Suprapubic skin (tissue), 4 donors: Measurements from ENCODE around the gene PLXDC2. TPM values are rescaled to one million over a fixed set of nuclear protein-coding genes. Genes with fewer than 3 reads are reported as not detected.

ENCODE experiments used
- DNase-seq, 2 donors: peaks; one replicate each; pipeline ENCODE4 v3.0.0-alpha.2; 2019; ENCODE audit warnings: low spot score in 2 of 2
- H3K27ac ChIP-seq: fragments of 200-600 bp; sonication (generic); one replicate; pipeline ENCODE4 v1.5.1; 2019
- H3K27me3 ChIP-seq: fragments of 200-600 bp; sonication (generic); one replicate; pipeline ENCODE4 v1.5.1; 2019
- H3K36me3 ChIP-seq: fragments of 200-600 bp; sonication (generic); one replicate; pipeline ENCODE4 v1.5.1; 2019
- H3K4me1 ChIP-seq: fragments of 200-600 bp; sonication (generic); one replicate; pipeline ENCODE4 v1.5.1; 2019
- H3K4me3 ChIP-seq: fragments of 200-600 bp; sonication (generic); one replicate; pipeline ENCODE4 v1.5.1; 2019; ENCODE audit warnings: mild to moderate bottlenecking
- H3K9me3 ChIP-seq: fragments of 200-600 bp; sonication (generic); one replicate; pipeline ENCODE4 v1.5.1; 2019
- EP300 ChIP-seq: sonication (generic); formaldehyde crosslinking; IDR thresholded peaks from one replicate; pipeline ENCODE4 v1.6.1; 2017; ENCODE audit warnings: antibody characterized with exemption
- POLR2A ChIP-seq, 2 donors: fragments of 450-650 bp; IDR thresholded peaks; one replicate each; pipeline ENCODE4 v1.6.1; 2017; ENCODE audit warnings: antibody characterized with exemption in 2 of 2, mild to moderate bottlenecking in 2 of 2, moderate library complexity in 2 of 2
- POLR2AphosphoS5 ChIP-seq, 3 donors: sonication (generic); formaldehyde crosslinking; IDR thresholded peaks; one replicate each; pipeline ENCODE4 v1.6.1; 2017; ENCODE audit warnings: antibody characterized with exemption in 3 of 3
- WGBS: methylation state at CpG from one replicate; pipeline ENCODE4 v1.1.5; 2018; 5-methylcytosine and 5-hydroxymethylcytosine counted together
- total RNA-seq, 4 donors: library from RNA; depleted of rRNA; stranded (reverse); fragments of >200 nt; gene quantifications; one replicate each; pipeline ENCODE4 v1.1.0, GENCODE V29; 2016
- TF ChIP-seq, protein P1 (sequence below), 2 donors: fragments of 200-600 bp in 1 of 2; fragments of 450-650 bp in 1 of 2; sonication (generic) in 1 of 2; IDR thresholded peaks; one replicate each; pipeline ENCODE4 v1.5.1; 2016 to 2019; ENCODE audit warnings: antibody characterized with exemption in 2 of 2, mild to moderate bottlenecking in 1 of 2, moderate library complexity in 1 of 2

The PLXDC2 gene
- total RNA-seq, 4 donors from 2014 or later: 93.0 to 97.0 (median 95.0) TPM

DNA sequence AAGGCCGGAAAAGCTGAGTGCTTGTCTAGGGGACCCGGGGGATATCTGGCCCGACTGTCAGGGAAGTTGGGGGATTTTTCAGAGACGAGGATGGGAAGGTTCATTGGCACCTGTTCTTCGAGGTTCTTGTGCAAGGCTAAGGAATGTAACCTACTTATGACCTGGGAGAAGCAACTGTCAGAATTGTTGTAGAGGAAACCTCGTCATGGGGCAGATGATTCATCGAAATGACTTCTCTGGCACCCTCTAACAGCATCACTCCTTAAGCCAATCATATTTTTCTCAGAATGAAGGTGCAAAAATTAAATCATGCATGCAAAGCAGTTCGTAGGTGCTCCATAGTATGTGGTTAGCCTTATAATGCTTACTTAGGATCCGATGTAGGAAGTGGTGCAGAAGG is 58.6 kb downstream of the PLXDC2 start:
- Histone ChIP-seq H3K4me3 (no peak overlapping the region), H3K4me1 (peaks cover 26% of the 10 kb centered on the region), H3K27ac (no peak overlapping the region), H3K9me3 (no peaks in the 10 kb centered on the region), H3K27me3 (no peaks in the 10 kb centered on the region), H3K36me3 (no peaks in the 10 kb centered on the region)
- no peak for DNase-seq
- 66% methylated on average over 9 of the region's 9 CpGs for WGBS
- no peak for TF ChIP-seq EP300
- no peak for TF ChIP-seq POLR2A (IDR thresholded peaks at IDR 0.05)
- TF ChIP-seq, protein P1, sequence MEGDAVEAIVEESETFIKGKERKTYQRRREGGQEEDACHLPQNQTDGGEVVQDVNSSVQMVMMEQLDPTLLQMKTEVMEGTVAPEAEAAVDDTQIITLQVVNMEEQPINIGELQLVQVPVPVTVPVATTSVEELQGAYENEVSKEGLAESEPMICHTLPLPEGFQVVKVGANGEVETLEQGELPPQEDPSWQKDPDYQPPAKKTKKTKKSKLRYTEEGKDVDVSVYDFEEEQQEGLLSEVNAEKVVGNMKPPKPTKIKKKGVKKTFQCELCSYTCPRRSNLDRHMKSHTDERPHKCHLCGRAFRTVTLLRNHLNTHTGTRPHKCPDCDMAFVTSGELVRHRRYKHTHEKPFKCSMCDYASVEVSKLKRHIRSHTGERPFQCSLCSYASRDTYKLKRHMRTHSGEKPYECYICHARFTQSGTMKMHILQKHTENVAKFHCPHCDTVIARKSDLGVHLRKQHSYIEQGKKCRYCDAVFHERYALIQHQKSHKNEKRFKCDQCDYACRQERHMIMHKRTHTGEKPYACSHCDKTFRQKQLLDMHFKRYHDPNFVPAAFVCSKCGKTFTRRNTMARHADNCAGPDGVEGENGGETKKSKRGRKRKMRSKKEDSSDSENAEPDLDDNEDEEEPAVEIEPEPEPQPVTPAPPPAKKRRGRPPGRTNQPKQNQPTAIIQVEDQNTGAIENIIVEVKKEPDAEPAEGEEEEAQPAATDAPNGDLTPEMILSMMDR (IDR thresholded peaks at IDR 0.05): no peak
- TF ChIP-seq POLR2AphosphoS5 (IDR thresholded peaks at IDR 0.05): no peak

DNA sequence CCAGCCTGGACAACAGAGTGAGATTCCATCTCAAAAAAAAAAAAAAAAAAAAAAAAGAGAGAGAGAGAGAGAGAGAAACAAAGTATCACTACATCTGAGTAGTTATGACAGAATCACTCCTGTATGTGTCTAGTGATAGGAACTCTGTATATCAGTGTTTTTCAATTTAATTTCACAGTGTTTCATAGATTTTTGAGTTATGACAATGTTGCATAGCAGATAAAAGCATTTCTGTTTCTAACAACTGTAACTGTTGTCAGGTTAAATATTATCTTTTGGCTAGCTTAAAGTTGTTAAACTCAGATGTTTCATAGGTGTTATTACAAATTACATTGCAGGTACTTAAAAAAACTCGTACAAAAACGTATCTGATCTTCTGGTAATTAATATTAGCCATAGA is 60.3 kb downstream of the PLXDC2 start:
- H3K4me1 ChIP-seq: peaks cover 26% of the 10 kb centered on the region
- H3K27me3 ChIP-seq: no peaks in the 10 kb centered on the region
- 51% methylated on average over 2 of the region's 2 CpGs for WGBS
- no peaks in the 10 kb centered on the region for H3K9me3 ChIP-seq
- no peak overlapping the region for H3K4me3 ChIP-seq
- DNase-seq: no peak
- TF ChIP-seq POLR2AphosphoS5 (IDR thresholded peaks at IDR 0.05): no peak
- H3K27ac ChIP-seq: no peak overlapping the region
- H3K36me3 ChIP-seq: no peaks in the 10 kb centered on the region

DNA sequence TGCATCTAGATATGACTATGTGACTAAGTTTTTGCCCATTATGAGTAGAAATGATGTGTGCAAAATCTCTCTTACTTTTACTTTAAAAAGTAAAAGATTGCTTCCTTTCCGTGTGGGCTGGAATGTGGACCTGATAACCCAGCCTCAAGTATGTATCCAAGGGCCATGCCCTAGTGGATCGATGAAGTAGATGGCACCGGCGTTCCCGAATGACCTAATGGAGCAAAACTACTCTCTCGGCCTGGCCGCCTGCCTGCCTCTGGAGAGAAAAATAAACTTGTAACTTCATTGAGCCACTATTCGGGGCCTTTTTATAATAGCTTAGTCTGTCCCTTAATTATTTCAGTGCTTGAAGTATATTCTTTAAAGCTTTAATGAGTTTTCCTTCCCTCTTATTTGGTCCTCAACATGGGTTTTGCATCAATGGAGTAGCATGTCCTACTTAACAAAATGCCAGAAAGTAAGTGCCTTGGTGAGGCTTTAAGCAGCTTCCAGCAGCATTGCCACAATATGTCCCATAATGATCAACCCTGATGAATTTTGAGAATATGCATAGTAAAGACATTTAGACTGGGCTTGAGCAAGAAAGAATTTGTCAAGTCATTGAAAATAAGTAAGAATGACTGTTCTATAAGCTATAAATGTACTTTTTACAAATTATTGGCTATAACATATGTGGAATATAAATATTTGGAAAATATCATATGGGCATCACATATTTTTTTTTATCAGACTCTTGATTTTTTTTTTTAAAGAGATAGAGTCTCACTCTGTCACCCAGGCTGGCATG is 61.4 kb downstream of the PLXDC2 start:
- H3K9me3 ChIP-seq: no peaks in the 10 kb centered on the region
- H3K27ac ChIP-seq: no peak overlapping the region
- DNase-seq: no peak
- no peak overlapping the region for H3K4me3 ChIP-seq
- H3K36me3 ChIP-seq: no peaks in the 10 kb centered on the region
- no peaks in the 10 kb centered on the region for H3K27me3 ChIP-seq
- WGBS: 87% methylated on average over 8 of the region's 8 CpGs
- TF ChIP-seq, protein P1 (IDR thresholded peaks at IDR 0.05): no peak
- TF ChIP-seq EP300 (no peak), POLR2A (IDR thresholded peaks at IDR 0.05) (no peak), POLR2AphosphoS5 (IDR thresholded peaks at IDR 0.05) (no peak)
- peaks cover 20% of the 10 kb centered on the region for H3K4me1 ChIP-seq

DNA sequence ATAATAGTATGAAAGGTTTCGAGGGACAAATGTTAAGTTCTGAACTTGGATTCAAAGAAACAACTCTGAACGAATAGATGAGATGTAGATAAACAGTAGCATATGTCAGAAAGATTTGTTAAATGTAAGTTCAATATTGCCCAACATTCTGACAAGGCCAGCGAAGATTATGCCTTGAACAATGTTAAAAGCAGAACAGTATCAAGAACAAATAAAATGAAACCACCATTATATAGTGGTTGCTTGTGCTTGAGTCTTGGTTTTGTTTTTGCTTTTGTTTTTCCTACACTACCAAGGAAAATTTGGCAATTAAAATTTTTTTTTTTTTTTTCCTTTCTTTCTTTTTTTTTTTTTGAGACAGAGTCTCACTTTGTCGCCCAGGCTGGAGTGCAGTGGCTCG is 66.4 kb downstream of the PLXDC2 start:
- WGBS: 84% methylated on average over 5 of the region's 5 CpGs
- no peaks in the 10 kb centered on the region for H3K36me3 ChIP-seq
- peaks cover 1% of the 10 kb centered on the region for H3K4me1 ChIP-seq
- DNase-seq: no peak
- no peak overlapping the region for H3K4me3 ChIP-seq
- no peak overlapping the region for H3K27ac ChIP-seq
- no peak for TF ChIP-seq POLR2AphosphoS5 (IDR thresholded peaks at IDR 0.05)
- TF ChIP-seq, protein P1 (IDR thresholded peaks at IDR 0.05): no peak
- TF ChIP-seq POLR2A (IDR thresholded peaks at IDR 0.05): no peak
- TF ChIP-seq EP300: no peak
- H3K9me3 ChIP-seq: no peaks in the 10 kb centered on the region
- H3K27me3 ChIP-seq: no peaks in the 10 kb centered on the region

DNA sequence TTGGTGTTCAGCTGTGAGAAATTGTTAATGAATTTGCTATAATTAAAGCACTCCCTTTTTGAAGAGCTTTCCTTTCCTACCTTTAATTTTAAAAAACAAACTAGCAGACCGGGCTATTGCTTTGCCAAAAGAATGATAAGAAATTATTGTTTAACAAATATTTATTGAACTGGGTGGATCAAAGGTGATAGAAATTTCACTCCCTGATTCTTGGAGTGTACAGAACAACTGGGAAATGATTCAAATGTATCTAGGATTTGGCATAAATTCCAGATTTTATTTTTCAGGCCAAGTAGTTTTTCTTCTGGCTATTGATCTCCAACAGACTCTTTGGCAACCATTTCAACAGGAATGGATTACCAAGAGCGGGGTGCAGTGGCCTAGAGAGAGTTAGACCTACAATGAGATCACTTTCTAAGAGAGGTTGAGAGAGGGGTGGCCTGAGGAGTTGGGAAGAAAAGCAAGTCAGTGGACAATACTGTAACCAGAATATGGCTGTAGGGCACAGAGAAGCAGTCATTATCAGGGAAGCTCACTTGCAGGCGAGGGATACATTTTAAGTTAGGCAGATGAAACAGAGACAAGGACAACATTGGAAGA is 71.9 kb downstream of the PLXDC2 start:
- H3K27ac ChIP-seq: no peak overlapping the region
- TF ChIP-seq EP300 (no peak), POLR2A (IDR thresholded peaks at IDR 0.05) (no peak), POLR2AphosphoS5 (IDR thresholded peaks at IDR 0.05) (no peak)
- TF ChIP-seq, protein P1 (IDR thresholded peaks at IDR 0.05): no peak
- DNase-seq: no peak
- H3K4me1 ChIP-seq: peaks cover 18% of the 10 kb centered on the region
- H3K36me3 ChIP-seq: no peaks in the 10 kb centered on the region
- no peaks in the 10 kb centered on the region for H3K27me3 ChIP-seq
- no peak overlapping the region for H3K4me3 ChIP-seq
- no peaks in the 10 kb centered on the region for H3K9me3 ChIP-seq
- WGBS: 66% methylated on average over 3 of the region's 3 CpGs
